ENCODE measurements around the gene GGCT. TPM values are rescaled to one million over a fixed set of nuclear protein-coding genes. Genes with fewer than 3 reads are reported as not detected.

GGCT gene
- total RNA-seq, 1 donor from 2014 or later: 33.4 TPM

GRCh38 chr7:30479202-30480120 is 25.2 kb downstream of the GGCT start:
- peak in 1 of 2 donors; percentile 43 for DNase-seq (ENCODE audit: low read depth in 2 of 2)

- peak; percentile 47 to 86 for DNase-seq (ENCODE audit: low read depth in 2 of 2)
Observed at GRCh38 chr7:30478349-30479201, 26.1 kb downstream of the GGCT start, which contains the start of gene NOD1. Gene NOD1 (minus strand): TSS chr7:30478784. CDS start chr7:30456921, 21,863 bp downstream.

GRCh38 chr7:30476459-30477145 is 28.0 kb downstream of the GGCT start:
- no peak for DNase-seq (ENCODE audit: low read depth in 2 of 2)

GRCh38 chr7:30475580-30475979 is 29.0 kb downstream of the GGCT start:
- DNase-seq (ENCODE audit: low read depth in 2 of 2): no peak

GRCh38 chr7:30474893-30475292 is 29.7 kb downstream of the GGCT start:
- no peak for DNase-seq (ENCODE audit: low read depth in 2 of 2)

- no peak for DNase-seq (ENCODE audit: low read depth in 2 of 2)
Observed at GRCh38 chr7:30474485-30474884, 30.1 kb downstream of the GGCT start.

- DNase-seq (ENCODE audit: low read depth in 2 of 2): no peak
Observed at GRCh38 chr7:30473903-30474302, 30.7 kb downstream of the GGCT start.

GRCh38 chr7:30472784-30473775 is 31.5 kb downstream of the GGCT start:
- no peak for DNase-seq (ENCODE audit: low read depth in 2 of 2)

GRCh38 chr7:30472081-30472783 is 32.4 kb downstream of the GGCT start:
- no peak for DNase-seq (ENCODE audit: low read depth in 2 of 2)

- no peak for DNase-seq (ENCODE audit: low read depth in 2 of 2)
Observed at GRCh38 chr7:30471205-30471604, 33.4 kb downstream of the GGCT start.

- DNase-seq (ENCODE audit: low read depth in 2 of 2): peak in 1 of 2 donors; percentile 81
Observed at GRCh38 chr7:30470771-30471170, 33.9 kb downstream of the GGCT start.

- DNase-seq (ENCODE audit: low read depth in 2 of 2): peak in 1 of 2 donors; percentile 57
Observed at GRCh38 chr7:30470163-30470770, 34.4 kb downstream of the GGCT start.

- peak; percentile 91 to 99 for DNase-seq (ENCODE audit: low read depth in 2 of 2)
Observed at GRCh38 chr7:30469303-30469702, 35.3 kb downstream of the GGCT start.

GRCh38 chr7:30468791-30469190 is 35.8 kb downstream of the GGCT start:
- DNase-seq (ENCODE audit: low read depth in 2 of 2): no peak

- no peak for DNase-seq (ENCODE audit: low read depth in 2 of 2)
Observed at GRCh38 chr7:30468041-30468440, 36.6 kb downstream of the GGCT start.

GRCh38 chr7:30467271-30467670 is 37.4 kb downstream of the GGCT start:
- DNase-seq (ENCODE audit: low read depth in 2 of 2): no peak

- DNase-seq (ENCODE audit: low read depth in 2 of 2): no peak
Observed at GRCh38 chr7:30466266-30466665, 38.4 kb downstream of the GGCT start.

GRCh38 chr7:30465811-30466180 is 38.8 kb downstream of the GGCT start:
- DNase-seq (ENCODE audit: low read depth in 2 of 2): no peak

GRCh38 chr7:30465046-30465810 is 39.4 kb downstream of the GGCT start:
- no peak for DNase-seq (ENCODE audit: low read depth in 2 of 2)

All from dermis microvascular lymphatic vessel endothelial cell (primary cell).